Panc1 (cell line): ENCODE results near the gene ROBO2. TPM values are rescaled to one million over a fixed set of nuclear protein-coding genes. Genes with fewer than 3 reads are reported as not detected.

Experiments used
- ATAC-seq: fragments of 200-7000 bp; cut with Tn5 transposase; 2 replicates; pipeline ENCODE4 v1.9.1; 2020; ENCODE audit warnings: mild to moderate bottlenecking, moderate library complexity
- BruUV-seq: library from RNA; stranded (reverse); fragments of 400-500 nt; replicated peaks from 2 replicates; lab custom pipeline; 2021; lab: Mats Ljungman, UMichigan
- CTCF ChIA-PET: fragments of 300-600 bp; sonication (Branson Sonifier 250); formaldehyde crosslinking; loops from one replicate; lab custom pipeline; 2022; ENCODE audit warnings: antibody characterized with exemption; lab: Charles Lee
- POLR2A ChIA-PET: fragments of 300-600 bp; sonication (Branson Sonifier 250); formaldehyde crosslinking; loops from one replicate; lab custom pipeline; 2022; ENCODE audit warnings: antibody characterized with exemption; lab: Charles Lee
- DNase-seq: peaks from one replicate; pipeline ENCODE4 v3.0.0-alpha.2; 2010; ENCODE audit warnings: low read depth, low spot score
- H3K27ac ChIP-seq: 2 replicates; pipeline ENCODE4 v1.5.1; 2011; ENCODE audit warnings: mild to moderate bottlenecking, low read length, inconsistent platforms
- H3K27me3 ChIP-seq: fragments of 200-500 bp; sonication (Bioruptor generic); 2 replicates; pipeline ENCODE4 v1.6.0; 2014; ENCODE audit warnings: low read length, inconsistent platforms; ENCODE audit not compliant: control insufficient read depth, insufficient read depth
- H3K36me3 ChIP-seq: fragments of 200-500 bp; sonication (Bioruptor generic); 2 replicates; pipeline ENCODE4 v1.5.1; 2014; ENCODE audit warnings: inconsistent platforms, mild to moderate bottlenecking, low read length, moderate library complexity; ENCODE audit not compliant: control insufficient read depth, insufficient read depth
- H3K4me1 ChIP-seq: 2 replicates; pipeline ENCODE4 v1.5.1; 2011; ENCODE audit warnings: inconsistent platforms, mild to moderate bottlenecking, low read length, moderate library complexity; ENCODE audit not compliant: control insufficient read depth, insufficient read depth
- H3K4me3 ChIP-seq, 2 experiments: 2 replicates each; pipeline ENCODE4 v1.5.1; 2011 to 2012; ENCODE audit warnings: low read depth in 2 of 2, low read length in 2 of 2, mild to moderate bottlenecking in 2 of 2, inconsistent platforms in 1 of 2, moderate library complexity in 1 of 2
- H3K9me3 ChIP-seq: fragments of 200-500 bp; sonication (Bioruptor generic); 2 replicates; pipeline ENCODE4 v1.5.1; 2014; ENCODE audit warnings: low read depth, mild to moderate bottlenecking, inconsistent platforms, low read length, moderate library complexity; ENCODE audit not compliant: control insufficient read depth, insufficient read depth
- CTCF ChIP-seq: fragments of 450-650 bp; IDR thresholded peaks from 2 replicates; pipeline ENCODE4 v1.5.1; 2017; ENCODE audit warnings: mild to moderate bottlenecking
- POLR2AphosphoS5 ChIP-seq: IDR thresholded peaks from 2 replicates; pipeline ENCODE4 v1.6.1; 2012; ENCODE audit warnings: mild to moderate bottlenecking, low read depth, low read length, moderate library complexity
- SIN3A ChIP-seq: IDR thresholded peaks from 2 replicates; pipeline ENCODE4 v1.6.1; 2012; ENCODE audit warnings: low read depth, mild to moderate bottlenecking, low read length, moderate library complexity, borderline replicate concordance; ENCODE audit not compliant: insufficient read depth
- TCF7L2 ChIP-seq: IDR thresholded peaks from 2 replicates; pipeline ENCODE4 v1.6.1; 2011; ENCODE audit warnings: mild to moderate bottlenecking, low read depth, low read length, inconsistent platforms
- in situ Hi-C: cut with HindIII; loops from 2 replicates; pipeline ENCODE4 v1.10.0; 2016; ENCODE audit warnings: low sequenced_read_pairs, low pct_unique_long_range_greater_than_20kb
- intact Hi-C: fragments of 100-400 bp; cut with micrococcal nuclease; formaldehyde crosslinking; loops from one replicate; pipeline ENCODE4 v1.10.0; 2022; ENCODE audit not compliant: unreplicated experiment
- total RNA-seq: library from RNA; stranded (reverse); gene quantifications from one replicate; pipeline ENCODE4 v1.2.1, GENCODE V29; 2021; ENCODE audit not compliant: unreplicated experiment
- TF ChIP-seq, protein P1 (sequence below), 2 experiments: IDR thresholded peaks; 2 replicates each; pipeline ENCODE4 v1.6.1; 2011 to 2012; ENCODE audit warnings: low read depth in 2 of 2, control low read depth in 1 of 2, low read length in 1 of 2, mild to moderate bottlenecking in 1 of 2, moderate library complexity in 1 of 2; ENCODE audit not compliant: insufficient read depth in 1 of 2

Gene ROBO2
- total RNA-seq, 1 experiment from 2014 or later = 1.3 TPM

DNA sequence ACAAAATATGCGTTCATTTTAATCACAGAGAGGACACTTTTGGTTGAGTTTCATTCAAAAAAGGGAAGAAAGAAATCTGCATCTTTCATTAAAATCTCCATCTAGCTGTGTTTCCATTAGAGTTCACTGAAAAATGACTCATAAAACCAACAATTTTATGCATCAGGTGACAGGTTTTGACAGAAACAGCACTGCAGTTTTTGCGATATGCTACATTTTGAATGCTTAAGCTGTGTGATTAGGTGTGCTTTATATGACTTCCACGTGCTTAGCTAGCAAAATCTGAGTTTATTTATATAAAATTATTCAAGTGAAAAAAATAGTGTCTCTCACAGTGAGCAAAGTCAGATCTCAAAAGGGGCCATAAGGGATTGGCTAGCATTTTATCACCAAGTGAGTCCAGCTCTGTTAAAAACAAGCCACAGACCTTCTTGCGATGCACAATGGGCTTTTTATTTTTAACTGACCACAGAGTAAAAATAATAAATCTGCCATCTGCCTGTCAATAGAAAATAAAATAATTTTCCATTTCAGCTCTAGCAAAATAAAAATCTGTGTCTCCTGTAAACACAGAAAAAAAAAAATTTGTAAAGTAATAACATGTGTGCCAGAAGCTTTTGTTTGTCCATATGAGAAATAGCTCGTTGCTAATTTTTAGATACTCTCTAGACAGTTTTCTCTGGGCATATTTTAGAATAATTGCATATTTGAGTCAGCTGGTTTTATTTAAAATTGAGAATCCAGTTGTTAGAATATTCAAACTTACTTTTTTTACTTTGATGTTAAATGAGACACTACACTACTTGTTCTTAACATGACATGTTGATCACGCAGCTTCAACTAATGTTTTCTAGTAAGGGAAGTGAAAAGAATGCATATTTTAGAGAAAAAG lies 409.8 kb downstream of the ROBO2 start:
- no peak for DNase-seq
- TF ChIP-seq POLR2AphosphoS5 (no peak), TCF7L2 (no peak), SIN3A (no peak), CTCF (no peak)
- TF ChIP-seq, protein P1, sequence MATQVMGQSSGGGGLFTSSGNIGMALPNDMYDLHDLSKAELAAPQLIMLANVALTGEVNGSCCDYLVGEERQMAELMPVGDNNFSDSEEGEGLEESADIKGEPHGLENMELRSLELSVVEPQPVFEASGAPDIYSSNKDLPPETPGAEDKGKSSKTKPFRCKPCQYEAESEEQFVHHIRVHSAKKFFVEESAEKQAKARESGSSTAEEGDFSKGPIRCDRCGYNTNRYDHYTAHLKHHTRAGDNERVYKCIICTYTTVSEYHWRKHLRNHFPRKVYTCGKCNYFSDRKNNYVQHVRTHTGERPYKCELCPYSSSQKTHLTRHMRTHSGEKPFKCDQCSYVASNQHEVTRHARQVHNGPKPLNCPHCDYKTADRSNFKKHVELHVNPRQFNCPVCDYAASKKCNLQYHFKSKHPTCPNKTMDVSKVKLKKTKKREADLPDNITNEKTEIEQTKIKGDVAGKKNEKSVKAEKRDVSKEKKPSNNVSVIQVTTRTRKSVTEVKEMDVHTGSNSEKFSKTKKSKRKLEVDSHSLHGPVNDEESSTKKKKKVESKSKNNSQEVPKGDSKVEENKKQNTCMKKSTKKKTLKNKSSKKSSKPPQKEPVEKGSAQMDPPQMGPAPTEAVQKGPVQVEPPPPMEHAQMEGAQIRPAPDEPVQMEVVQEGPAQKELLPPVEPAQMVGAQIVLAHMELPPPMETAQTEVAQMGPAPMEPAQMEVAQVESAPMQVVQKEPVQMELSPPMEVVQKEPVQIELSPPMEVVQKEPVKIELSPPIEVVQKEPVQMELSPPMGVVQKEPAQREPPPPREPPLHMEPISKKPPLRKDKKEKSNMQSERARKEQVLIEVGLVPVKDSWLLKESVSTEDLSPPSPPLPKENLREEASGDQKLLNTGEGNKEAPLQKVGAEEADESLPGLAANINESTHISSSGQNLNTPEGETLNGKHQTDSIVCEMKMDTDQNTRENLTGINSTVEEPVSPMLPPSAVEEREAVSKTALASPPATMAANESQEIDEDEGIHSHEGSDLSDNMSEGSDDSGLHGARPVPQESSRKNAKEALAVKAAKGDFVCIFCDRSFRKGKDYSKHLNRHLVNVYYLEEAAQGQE (IDR thresholded peaks at IDR 0.05; ENCODE audit: insufficient read depth in 1 of 2, low read depth in 2 of 2, low read length in 1 of 2) = no peak
- Histone ChIP-seq H3K36me3 (no peaks in the 10 kb centered on the region), H3K27ac (no peak overlapping the region), H3K9me3 (no peaks in the 10 kb centered on the region), H3K4me1 (no peaks in the 10 kb centered on the region), H3K27me3 (no peaks in the 10 kb centered on the region), H3K4me3 (no peak overlapping the region)
- ATAC-seq = no peak
- in situ Hi-C loops = no loop called here
- BruUV-seq = no TSS peak
- POLR2A ChIA-PET = no interaction called here
- CTCF ChIA-PET = no interaction called here
- intact Hi-C loops = no loop called here

GRCh38 chr3:77456431-77456830 lies 416.5 kb downstream of the ROBO2 start:
- ChIA-PET CTCF (no interaction called here), POLR2A (no interaction called here)
- H3K4me3 ChIP-seq = no peak overlapping the region
- no peaks in the 10 kb centered on the region for H3K9me3 ChIP-seq
- H3K36me3 ChIP-seq = no peaks in the 10 kb centered on the region
- TF ChIP-seq CTCF (no peak), POLR2AphosphoS5 (no peak), TCF7L2 (no peak), SIN3A (no peak)
- TF ChIP-seq, protein P1 (IDR thresholded peaks at IDR 0.05; ENCODE audit: insufficient read depth in 1 of 2, low read depth in 2 of 2, low read length in 1 of 2) = no peak
- H3K27ac ChIP-seq = no peak overlapping the region
- no peaks in the 10 kb centered on the region for H3K4me1 ChIP-seq
- ATAC-seq = no peak
- BruUV-seq = no TSS peak
- no peaks in the 10 kb centered on the region for H3K27me3 ChIP-seq
- intact Hi-C loops (no loop called here), in situ Hi-C loops (no loop called here)
- DNase-seq = no peak
